Posterior vena cava (tissue), 2 donors: Measurements from ENCODE around the gene SYN1. TPM values are rescaled to one million over a fixed set of nuclear protein-coding genes. Genes with fewer than 3 reads are reported as not detected.

Experiments
- DNase-seq: peaks from one replicate; pipeline ENCODE4 v3.0.0-alpha.2; 2020; ENCODE audit warnings: low spot score
- intact Hi-C, 2 donors: fragments of 100-400 bp; cut with DNase I; formaldehyde crosslinking; loops; one replicate each; pipeline versions ENCODE4 v1.14.1 to v1.14.2; 2022 to 2023
- microRNA-seq, 2 donors: library from miRNA; unstranded; fragments of <30 nt; microRNA quantifications; one replicate each; pipeline ENCODE4 v1.2.0, GENCODE V29; 2020 to 2021; ENCODE audit warnings: borderline microRNAs expressed in 2 of 2
- total RNA-seq, 2 donors: library from RNA; stranded (reverse); fragmentation: NEBNext Ultra II Directional; extraction: Animal tissue kit (Norgen Biotek cat#: 25700); gene quantifications; one replicate each; pipeline ENCODE4 v1.2.1, GENCODE V29; 2021
- donor health status: DM: yes; HTN: yes; CAD: no.
- donor health status: DM: yes; HTN: yes; CAD: no.

Gene SYN1
- total RNA-seq, 2 donors from 2014 or later: 1.2 to 2.3 TPM

DNA sequence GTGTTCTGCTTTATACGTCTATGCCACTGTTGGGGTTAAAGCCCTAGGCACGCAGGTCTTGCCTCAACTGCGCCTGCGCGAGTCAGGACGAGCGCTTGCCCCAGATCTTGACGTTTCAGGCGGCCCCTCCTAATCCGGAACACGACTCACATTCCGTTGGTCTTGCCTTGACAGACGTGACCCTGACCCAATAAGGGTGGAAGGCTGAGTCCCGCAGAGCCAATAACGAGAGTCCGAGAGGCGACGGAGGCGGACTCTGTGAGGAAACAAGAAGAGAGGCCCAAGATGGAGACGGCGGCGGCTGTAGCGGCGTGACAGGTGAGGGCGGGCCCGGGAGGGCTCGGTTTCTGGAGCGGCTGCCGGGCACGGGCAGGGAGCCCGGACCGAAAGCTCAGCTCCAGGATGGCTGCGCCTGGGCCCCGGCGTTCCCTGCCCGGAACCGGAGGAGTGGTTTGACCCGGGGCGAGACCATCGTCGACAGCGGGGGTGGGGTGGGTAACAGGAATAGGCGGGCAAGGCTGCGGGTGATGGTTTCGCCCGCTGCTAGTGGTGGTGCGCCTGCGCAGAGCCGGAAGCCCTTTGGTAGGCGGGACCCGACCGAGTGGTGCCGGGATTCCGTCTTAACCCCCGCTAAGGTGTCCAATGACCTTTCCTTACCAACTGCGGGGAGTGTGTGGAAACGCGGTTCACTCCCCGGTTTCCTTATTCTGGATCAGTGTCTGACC, 58.6 kb downstream of the SYN1 start, which contains the start of gene ARAF:
Gene ARAF (plus strand): TSS at position 272 of the 725 bp plus-strand sequence. CDS start 1,763 bp downstream, outside the sequence.
- intact Hi-C loops: no loop called here
- peak; percentile 98 for DNase-seq

DNA sequence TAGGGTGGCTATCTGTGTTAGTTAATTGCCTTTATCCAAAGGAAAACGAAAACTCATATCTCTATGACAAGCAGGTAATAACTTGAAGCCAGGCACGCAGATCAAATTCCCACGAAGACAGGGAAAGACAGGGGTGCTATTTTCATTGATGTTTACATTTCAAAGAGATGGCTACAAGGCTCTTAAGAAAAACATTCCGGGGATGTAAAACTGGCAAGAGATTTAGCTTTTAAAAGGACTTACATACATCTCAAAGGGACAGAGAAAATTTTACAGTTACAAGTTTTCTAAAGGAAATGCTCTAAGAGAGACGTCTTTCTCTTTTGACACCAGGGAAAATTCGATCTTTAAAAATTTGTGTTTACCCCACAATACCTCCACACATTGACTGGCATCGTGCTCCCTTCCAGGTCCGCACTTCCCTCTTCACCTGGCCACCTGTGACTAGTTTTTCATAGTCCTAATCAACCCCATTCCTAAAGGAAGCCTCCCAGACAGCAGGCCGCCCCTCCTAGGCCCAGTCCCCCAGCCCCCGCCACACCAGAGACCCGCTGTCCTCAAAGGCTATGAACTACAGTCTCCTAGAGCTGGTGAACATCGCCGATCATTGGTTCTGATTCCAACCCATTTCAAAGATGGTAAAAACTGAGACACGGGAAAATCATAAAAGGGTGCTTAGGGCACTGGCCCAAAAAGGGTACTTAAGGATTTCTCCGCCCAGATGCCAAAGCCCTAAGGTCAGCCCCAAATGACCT, 59.3 kb downstream of the SYN1 start:
- intact Hi-C loops: no loop called here
- DNase-seq: no peak

DNA sequence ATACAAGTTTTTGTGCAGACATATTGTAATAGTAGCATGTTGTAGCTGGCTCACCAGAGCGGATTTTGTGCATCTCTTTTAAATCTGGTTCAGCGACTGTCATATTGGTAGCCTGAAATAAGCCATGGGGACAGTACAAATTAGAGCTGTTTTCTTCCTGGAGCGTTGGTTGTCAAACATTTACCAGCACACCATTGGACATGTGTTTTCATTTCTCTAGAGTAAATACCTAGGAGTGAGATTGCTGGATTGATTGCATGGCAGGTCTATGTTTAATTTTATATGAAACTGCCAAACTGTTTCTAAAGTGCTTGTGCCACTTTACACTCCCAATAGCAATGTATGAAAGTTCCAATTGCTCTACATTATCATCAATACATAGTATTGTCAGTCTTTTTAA, 61.2 kb downstream of the SYN1 start:
- no peak for DNase-seq
- intact Hi-C loops: no loop called here

DNA sequence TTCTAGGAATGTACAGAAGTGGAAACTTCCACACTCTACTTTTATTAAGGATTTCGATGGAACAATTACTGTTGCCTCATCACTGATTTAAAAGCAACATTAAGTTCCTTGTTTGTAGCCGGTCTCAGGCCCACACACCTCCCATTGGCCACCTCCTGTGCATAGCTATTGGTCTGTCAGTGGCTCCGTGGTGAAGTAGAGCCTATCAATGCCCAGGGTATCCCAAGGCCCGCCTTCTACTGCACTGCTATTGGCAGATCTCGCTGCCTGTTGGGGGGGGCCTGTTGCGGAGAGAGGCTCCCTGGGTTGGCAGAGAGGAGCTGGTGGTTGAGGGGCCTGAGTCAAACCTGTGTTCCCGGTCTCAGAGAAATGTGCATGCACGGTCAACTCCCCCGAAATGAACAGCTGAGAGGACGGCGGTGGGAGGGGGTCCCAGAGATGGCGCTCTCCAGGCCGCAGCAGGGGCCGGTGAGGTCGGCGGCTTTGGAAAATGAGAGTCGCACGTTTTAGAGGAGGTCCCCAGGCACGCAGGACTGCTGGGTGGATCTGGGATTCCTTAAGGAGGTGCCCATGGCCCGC, 63.5 kb downstream of the SYN1 start:
- intact Hi-C loops: no loop called here
- DNase-seq: peak; percentile 95

DNA sequence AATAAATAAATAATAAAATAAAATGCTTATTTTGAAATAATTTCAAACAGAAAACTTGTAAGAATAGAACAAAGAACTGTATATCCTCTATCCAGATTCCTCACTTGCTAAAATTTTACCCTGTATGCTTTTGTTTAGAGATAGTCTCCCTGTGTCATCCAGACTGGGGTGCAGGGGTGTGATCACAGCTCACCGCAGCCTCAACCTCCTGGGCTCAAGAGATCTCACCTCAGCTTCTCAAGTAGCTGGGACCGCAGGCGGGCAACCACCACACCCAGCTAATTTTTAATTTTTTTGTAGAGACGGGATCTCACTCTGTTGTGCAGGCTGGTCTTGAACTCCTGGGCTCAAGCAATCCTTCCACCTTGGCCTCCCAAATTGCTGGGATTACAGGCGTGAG, 76.2 kb downstream of the SYN1 start:
- intact Hi-C loops: no loop called here

DNA sequence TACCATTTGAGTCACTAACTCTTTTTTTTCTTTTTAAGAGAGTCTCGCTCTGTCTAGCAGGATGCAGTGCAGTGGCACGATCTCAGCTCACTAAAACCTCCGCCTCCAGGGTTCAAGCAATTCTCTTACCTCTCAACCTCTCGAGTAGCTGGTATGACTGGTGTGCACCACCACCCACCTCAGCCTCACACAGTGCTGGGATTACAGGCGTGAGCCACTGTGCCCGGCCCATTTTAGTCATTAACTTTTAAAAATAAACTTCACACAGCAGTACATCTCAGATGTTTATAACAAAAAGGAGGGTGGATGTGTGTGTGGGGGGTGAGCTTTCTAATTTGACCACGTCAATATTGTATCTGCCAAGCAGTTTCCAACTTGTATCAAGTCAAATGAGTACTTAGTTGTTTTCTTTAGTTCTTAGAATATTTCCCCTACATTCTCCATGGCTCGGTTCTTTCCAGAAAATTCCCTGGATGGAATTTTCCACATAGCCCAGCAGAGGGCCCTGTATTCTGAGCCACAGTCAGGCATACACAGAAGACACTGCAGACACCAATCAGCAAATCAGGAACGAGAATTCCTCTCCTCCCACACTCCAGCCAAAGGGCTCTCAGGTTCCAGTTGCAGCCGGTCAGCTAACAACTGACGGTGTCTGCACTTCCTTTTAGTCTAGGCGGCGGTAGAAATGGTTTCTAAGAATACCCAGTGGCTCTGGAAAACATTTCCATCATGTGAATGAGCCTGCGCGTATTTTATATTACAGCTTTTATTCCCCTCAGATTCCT, 78.7 kb downstream of the SYN1 start:
- peak; percentile 86 for DNase-seq
- intact Hi-C loops: no loop called here

More for the DNA sequence above, 76.2 kb downstream of the SYN1 start:
- DNase-seq: no peak

DNA sequence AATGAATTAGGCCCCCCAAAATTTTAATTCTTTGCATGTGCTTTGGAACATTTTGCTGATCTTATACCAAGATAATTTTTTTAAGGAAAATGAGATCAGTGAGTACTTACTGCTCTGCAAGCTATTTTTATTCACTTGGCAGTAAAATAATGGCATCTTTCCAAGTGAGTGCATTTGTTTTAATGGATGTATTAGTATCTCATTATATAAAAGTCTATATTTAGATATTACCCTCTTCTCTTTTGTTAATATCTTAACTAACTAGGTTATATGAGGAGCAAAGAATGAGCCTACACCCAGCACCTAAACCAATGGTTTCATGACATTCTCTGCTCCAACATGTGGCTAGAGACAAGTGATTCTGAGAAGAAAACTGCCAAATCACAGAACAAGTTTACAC, 79.8 kb downstream of the SYN1 start:
- no peak for DNase-seq
- intact Hi-C loops: no loop called here

DNA sequence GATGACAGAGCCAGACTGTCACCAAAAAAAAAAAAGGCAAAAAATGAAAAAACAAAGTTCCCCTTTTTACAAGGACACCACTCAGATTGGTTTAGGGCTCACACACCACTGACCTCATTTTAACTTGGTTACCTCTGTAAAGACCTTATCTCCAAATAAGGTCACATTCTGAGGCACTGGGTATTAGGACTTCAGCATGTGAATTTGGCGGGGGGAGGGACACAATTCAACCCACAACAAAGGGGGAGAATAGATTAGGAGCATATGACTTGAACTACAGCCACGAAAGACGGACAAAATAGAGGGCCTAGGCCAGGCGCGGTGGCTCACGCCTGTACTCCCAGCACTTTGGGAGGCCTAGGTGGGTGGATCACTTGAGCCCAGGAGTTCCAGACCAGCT, 89.6 kb downstream of the SYN1 start:
- DNase-seq: no peak
- intact Hi-C loops: no loop called here

DNA sequence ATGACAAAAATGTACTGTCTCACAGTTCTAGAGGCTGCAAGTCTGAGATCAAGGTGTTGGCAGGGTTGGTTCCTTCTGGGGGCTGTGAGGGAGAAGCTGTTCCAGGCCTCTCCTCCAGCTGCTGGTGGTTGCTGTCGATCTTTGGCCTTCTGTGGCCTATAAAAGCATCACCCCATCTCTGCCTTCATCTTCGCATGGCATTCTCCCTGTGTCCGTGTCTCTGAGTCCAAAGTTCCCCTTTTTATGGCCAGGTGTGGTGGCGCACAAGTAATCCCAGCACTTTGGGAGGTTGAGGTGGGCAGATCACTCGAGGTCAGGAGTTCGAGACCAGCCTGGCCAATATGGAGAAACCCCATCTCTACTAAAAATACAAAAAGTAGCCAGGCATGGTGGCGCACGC, 90.1 kb downstream of the SYN1 start:
- intact Hi-C loops: loop anchor here in 1 of 2 donors (10.0 kb wide), 1 partner anchor 335 kb away; the partner anchor contains the start of gene UBA1
- DNase-seq: no peak

DNA sequence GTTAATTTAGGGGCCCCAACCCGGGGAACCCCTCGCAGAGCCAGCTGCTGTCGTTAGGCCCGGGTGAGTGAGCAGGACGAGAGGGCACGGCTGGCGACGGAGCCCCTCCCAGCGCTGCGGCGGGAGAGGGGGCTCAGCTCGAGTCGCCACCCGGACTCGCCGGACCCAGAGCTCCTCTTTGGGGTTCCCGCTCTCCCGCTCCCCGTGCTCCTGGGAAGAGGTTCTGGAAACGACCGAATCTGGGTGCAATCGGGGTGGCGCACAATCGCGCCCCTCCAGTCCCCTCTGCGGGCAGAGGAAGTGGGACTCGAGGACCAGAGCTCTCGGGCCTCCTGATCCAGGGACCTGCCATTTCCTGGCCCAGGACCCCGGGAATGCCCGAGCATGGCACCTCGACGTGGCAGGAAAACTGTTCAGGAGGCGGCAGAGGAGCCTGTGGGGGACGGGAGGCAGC, 95.9 kb downstream of the SYN1 start:
- no peak for DNase-seq
- intact Hi-C loops: loop anchor here (5.0 to 10.0 kb wide), 2 partner anchors 321 to 329 kb away; partner anchors contain the start of gene UBA1 (in 1 of the 2)

DNA sequence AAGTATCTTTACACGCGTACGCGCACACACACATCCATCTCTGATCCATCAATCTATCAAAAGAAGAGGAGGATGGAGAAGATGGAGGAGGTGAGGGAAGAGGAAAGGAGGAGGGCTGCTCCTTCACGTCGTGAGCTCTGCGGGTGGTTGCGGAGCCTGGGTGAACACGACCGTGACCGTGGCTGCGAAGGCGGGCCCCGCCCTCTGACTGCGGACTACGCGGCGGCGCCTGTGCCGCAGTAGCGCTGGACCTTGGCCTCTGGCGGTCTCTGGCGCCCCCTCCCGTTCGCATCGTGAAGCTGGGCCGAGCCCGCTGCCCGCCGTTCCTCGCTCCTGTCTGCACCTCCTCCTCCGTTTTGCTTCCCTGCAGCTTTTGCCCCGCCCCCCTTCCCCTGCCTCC, 96.4 kb downstream of the SYN1 start:
- DNase-seq: peak; percentile 94
- intact Hi-C loops: loop anchor here (5.0 to 10.0 kb wide), 2 partner anchors 321 to 328 kb away; partner anchors contain the start of gene UBA1 (in 1 of the 2)

Small RNA genes within 50 kb of the gene (microRNA-seq; reads per million reads assigned to microRNA genes)
- 0 to 0.32 reads per million in 2 donors for gene MIR4769

Other genes starting within 250 kb of the SYN1 start
- gene ZNF157, start 249.3 kb downstream of the SYN1 start, total RNA-seq: under 1 TPM; 0.14 to 0.19 TPM
- 1 to 10 TPM; 6.4 to 8.5 TPM for gene ZNF41, start 136.6 kb downstream of the SYN1 start, total RNA-seq
- 10 to 100 TPM; 42.5 to 52.7 TPM for gene ARAF, start 58.7 kb downstream of the SYN1 start, total RNA-seq
- 1,000 to 10,000 TPM; 1,076 to 2,214 TPM for gene TIMP1, start 37.4 kb downstream of the SYN1 start, total RNA-seq
- 1 to 10 TPM; 3.2 to 10.0 TPM for gene CFP, start 10.1 kb upstream of the SYN1 start, total RNA-seq
- 10 to 100 TPM; 25.6 to 30.7 TPM for gene ELK1, start 30.7 kb upstream of the SYN1 start, total RNA-seq
- gene UXT, start 39.3 kb upstream of the SYN1 start, total RNA-seq: 10 to 100 TPM; 70.1 to 75.6 TPM
- gene ZNF81, start 217.0 kb upstream of the SYN1 start, total RNA-seq: 10 to 100 TPM; 11.2 to 12.3 TPM